Measurements from ENCODE around the gene GPR108. TPM values are rescaled to one million over a fixed set of nuclear protein-coding genes. Genes with fewer than 3 reads are reported as not detected.

GPR108 gene
- polyA plus RNA-seq, 1 of the 3 experiments (the other 2 are of a cell fraction): 54.2 TPM

DNA sequence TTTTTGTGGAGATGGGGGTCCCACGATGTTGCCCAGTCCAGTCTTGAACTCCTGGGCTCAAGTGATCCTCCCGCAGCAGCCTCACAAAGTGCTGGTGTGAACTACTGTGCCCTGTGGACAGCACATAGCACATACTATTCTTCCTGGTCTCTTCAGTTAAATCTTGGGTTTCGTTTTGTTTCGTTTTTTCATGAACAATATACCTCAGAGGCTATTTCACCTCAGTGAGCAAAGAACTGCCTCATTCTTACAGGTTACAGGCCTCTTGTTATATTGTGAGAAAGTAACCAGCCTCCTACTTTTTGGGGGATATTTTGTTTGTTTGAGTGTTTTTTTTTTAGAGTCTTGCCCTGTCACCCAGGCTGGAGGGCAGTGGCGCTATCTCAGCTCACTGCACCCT, 15.6 kb downstream of the GPR108 start:
- Histone ChIP-seq H3K9ac (no peak overlapping the region), H3F3A (replicated peaks; ENCODE audit: insufficient read depth) (no peaks in the 10 kb centered on the region), H2AFZ (ENCODE audit: low read depth) (no peak overlapping the region), H4K20me1 (ENCODE audit: insufficient read depth) (no peaks in the 10 kb centered on the region), H3K4me1 (ENCODE audit: control insufficient read depth in 1 of 2, insufficient read depth in 2 of 2, low read depth in 1 of 2, low read length in 1 of 2) (no peaks in the 10 kb centered on the region), H3K27me3 (ENCODE audit: insufficient read depth) (peaks cover 18% of the 10 kb centered on the region), H3K27ac (ENCODE audit: low read depth in 2 of 2, low read length in 1 of 2) (no peak overlapping the region), H3K9me2 (no peaks in the 10 kb centered on the region), H3K4me2 (no peak overlapping the region), H3K4me3 (ENCODE audit: low read depth in 2 of 2, low read length in 1 of 2) (no peak overlapping the region), H3K79me2 (ENCODE audit: insufficient read depth) (no peaks in the 10 kb centered on the region), H3K36me3 (replicated peaks in 1 of 2; ENCODE audit: control insufficient read depth in 1 of 2, insufficient read depth in 2 of 2, low read length in 1 of 2) (no peaks in the 10 kb centered on the region), H3K9me3 (no peaks in the 10 kb centered on the region)
- ChIA-PET CTCF (no interaction called here), POLR2A (no interaction called here)
- DNase-seq: no peak
- WGBS (ENCODE audit: low lambda C conversion rate): 33% methylated on average over 5 of the region's 5 CpGs
- TF ChIP-seq ELF1 (IDR thresholded peaks at IDR 0.05) (no peak), SMC3 (IDR thresholded peaks at IDR 0.05; ENCODE audit: low read depth, low read length) (no peak), FOSL2 (IDR thresholded peaks at IDR 0.05; ENCODE audit: borderline replicate concordance, low read depth) (no peak), RAD21 (IDR thresholded peaks at IDR 0.05; ENCODE audit: low read length) (no peak), EP300 (IDR thresholded peaks at IDR 0.05; ENCODE audit: borderline replicate concordance in 1 of 2, low read depth in 1 of 2, low read length in 1 of 2) (no peak), RCOR1 (IDR thresholded peaks at IDR 0.05; ENCODE audit: low read length) (no peak), RXRA (IDR thresholded peaks at IDR 0.05; ENCODE audit: borderline replicate concordance, low read depth) (no peak), TEAD4 (IDR thresholded peaks at IDR 0.05; ENCODE audit: borderline replicate concordance, insufficient read depth) (no peak), RFX5 (IDR thresholded peaks at IDR 0.05; ENCODE audit: low read length) (no peak), SIN3A (IDR thresholded peaks at IDR 0.05; ENCODE audit: borderline replicate concordance, low read depth, low read length) (no peak)
- TF ChIP-seq, protein P1, sequence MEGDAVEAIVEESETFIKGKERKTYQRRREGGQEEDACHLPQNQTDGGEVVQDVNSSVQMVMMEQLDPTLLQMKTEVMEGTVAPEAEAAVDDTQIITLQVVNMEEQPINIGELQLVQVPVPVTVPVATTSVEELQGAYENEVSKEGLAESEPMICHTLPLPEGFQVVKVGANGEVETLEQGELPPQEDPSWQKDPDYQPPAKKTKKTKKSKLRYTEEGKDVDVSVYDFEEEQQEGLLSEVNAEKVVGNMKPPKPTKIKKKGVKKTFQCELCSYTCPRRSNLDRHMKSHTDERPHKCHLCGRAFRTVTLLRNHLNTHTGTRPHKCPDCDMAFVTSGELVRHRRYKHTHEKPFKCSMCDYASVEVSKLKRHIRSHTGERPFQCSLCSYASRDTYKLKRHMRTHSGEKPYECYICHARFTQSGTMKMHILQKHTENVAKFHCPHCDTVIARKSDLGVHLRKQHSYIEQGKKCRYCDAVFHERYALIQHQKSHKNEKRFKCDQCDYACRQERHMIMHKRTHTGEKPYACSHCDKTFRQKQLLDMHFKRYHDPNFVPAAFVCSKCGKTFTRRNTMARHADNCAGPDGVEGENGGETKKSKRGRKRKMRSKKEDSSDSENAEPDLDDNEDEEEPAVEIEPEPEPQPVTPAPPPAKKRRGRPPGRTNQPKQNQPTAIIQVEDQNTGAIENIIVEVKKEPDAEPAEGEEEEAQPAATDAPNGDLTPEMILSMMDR (IDR thresholded peaks at IDR 0.05): no peak
- TF ChIP-seq, protein P2, sequence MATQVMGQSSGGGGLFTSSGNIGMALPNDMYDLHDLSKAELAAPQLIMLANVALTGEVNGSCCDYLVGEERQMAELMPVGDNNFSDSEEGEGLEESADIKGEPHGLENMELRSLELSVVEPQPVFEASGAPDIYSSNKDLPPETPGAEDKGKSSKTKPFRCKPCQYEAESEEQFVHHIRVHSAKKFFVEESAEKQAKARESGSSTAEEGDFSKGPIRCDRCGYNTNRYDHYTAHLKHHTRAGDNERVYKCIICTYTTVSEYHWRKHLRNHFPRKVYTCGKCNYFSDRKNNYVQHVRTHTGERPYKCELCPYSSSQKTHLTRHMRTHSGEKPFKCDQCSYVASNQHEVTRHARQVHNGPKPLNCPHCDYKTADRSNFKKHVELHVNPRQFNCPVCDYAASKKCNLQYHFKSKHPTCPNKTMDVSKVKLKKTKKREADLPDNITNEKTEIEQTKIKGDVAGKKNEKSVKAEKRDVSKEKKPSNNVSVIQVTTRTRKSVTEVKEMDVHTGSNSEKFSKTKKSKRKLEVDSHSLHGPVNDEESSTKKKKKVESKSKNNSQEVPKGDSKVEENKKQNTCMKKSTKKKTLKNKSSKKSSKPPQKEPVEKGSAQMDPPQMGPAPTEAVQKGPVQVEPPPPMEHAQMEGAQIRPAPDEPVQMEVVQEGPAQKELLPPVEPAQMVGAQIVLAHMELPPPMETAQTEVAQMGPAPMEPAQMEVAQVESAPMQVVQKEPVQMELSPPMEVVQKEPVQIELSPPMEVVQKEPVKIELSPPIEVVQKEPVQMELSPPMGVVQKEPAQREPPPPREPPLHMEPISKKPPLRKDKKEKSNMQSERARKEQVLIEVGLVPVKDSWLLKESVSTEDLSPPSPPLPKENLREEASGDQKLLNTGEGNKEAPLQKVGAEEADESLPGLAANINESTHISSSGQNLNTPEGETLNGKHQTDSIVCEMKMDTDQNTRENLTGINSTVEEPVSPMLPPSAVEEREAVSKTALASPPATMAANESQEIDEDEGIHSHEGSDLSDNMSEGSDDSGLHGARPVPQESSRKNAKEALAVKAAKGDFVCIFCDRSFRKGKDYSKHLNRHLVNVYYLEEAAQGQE (IDR thresholded peaks at IDR 0.05; ENCODE audit: low read depth, low read length): no peak
- TF ChIP-seq, protein P3, sequence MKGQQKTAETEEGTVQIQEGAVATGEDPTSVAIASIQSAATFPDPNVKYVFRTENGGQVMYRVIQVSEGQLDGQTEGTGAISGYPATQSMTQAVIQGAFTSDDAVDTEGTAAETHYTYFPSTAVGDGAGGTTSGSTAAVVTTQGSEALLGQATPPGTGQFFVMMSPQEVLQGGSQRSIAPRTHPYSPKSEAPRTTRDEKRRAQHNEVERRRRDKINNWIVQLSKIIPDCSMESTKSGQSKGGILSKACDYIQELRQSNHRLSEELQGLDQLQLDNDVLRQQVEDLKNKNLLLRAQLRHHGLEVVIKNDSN (IDR thresholded peaks at IDR 0.05; ENCODE audit: borderline replicate concordance, low read depth): no peak

All from SK-N-SH (cell line).